Measurements from ENCODE around the gene HRAS. TPM values are rescaled to one million over a fixed set of nuclear protein-coding genes. Genes with fewer than 3 reads are reported as not detected.

The HRAS gene
- total and polyA plus RNA-seq, 8 donors: 10.4 to 130 (median 21.7) TPM

- H3K4me1 ChIP-seq: peaks cover 0 to 8% (median 7%) of the 10 kb centered on the region in 3 donors
- no peak overlapping the region for H3K27ac ChIP-seq
- DNase-seq: peak in 2 of 6 donors; percentile 26 to 58
- intact Hi-C loops (cut with DNase I): loop anchor here in 1 of 3 donors (10.0 kb wide), 1 partner anchor 174 kb away; no protein-coding TSS in a partner anchor
- 75 to 88% methylated on average over 5 of the region's 5 CpGs for WGBS, 2 donors
- TF ChIP-seq, protein P1, sequence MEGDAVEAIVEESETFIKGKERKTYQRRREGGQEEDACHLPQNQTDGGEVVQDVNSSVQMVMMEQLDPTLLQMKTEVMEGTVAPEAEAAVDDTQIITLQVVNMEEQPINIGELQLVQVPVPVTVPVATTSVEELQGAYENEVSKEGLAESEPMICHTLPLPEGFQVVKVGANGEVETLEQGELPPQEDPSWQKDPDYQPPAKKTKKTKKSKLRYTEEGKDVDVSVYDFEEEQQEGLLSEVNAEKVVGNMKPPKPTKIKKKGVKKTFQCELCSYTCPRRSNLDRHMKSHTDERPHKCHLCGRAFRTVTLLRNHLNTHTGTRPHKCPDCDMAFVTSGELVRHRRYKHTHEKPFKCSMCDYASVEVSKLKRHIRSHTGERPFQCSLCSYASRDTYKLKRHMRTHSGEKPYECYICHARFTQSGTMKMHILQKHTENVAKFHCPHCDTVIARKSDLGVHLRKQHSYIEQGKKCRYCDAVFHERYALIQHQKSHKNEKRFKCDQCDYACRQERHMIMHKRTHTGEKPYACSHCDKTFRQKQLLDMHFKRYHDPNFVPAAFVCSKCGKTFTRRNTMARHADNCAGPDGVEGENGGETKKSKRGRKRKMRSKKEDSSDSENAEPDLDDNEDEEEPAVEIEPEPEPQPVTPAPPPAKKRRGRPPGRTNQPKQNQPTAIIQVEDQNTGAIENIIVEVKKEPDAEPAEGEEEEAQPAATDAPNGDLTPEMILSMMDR (IDR thresholded peaks at IDR 0.05): no peak
- no peak for FAIRE-seq
- no peaks in the 10 kb centered on the region for H3K9me3 ChIP-seq
- no peaks in the 10 kb centered on the region for H3K36me3 ChIP-seq
- ATAC-seq: no peak
- no peak overlapping the region for H3K4me3 ChIP-seq
- H3K27me3 ChIP-seq: no peaks in the 10 kb centered on the region
Measured at GRCh38 chr11:550746-551085, 15.3 kb upstream of the HRAS start.

DNA sequence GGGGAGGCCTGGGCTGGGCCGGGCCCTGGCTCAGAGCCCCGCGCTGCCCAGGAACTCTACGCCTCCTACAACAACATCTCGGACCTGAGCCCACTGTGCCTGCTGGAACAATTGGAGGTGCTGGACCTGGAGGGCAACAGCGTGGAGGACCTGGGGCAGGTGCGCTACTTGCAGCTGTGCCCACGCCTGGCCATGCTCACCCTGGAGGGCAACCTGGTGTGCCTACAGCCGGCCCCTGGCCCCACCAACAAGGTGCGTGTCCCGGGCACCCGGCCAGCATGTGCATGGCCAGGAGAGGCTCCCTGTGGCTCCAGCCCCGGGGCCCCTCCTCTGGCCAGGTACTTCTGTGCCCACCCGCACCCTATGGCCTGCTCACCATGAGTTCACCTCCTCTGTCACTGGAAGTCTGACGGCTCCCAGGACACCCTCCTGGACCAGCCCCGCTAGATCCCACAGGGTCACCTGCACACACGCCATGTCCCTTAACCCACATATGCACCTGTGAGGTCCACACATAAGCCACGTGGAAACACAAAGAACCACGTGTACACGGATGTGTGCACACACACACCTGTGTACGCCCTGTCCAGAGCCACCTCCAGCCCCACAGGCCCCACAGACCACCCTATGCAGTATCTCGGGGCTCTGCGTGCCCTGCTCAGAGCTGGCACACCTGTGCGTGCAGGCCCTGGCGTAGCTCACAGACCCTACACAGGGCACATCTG, 14.8 kb upstream of the HRAS start:
- H3K9me3 ChIP-seq: no peaks in the 10 kb centered on the region

DNA sequence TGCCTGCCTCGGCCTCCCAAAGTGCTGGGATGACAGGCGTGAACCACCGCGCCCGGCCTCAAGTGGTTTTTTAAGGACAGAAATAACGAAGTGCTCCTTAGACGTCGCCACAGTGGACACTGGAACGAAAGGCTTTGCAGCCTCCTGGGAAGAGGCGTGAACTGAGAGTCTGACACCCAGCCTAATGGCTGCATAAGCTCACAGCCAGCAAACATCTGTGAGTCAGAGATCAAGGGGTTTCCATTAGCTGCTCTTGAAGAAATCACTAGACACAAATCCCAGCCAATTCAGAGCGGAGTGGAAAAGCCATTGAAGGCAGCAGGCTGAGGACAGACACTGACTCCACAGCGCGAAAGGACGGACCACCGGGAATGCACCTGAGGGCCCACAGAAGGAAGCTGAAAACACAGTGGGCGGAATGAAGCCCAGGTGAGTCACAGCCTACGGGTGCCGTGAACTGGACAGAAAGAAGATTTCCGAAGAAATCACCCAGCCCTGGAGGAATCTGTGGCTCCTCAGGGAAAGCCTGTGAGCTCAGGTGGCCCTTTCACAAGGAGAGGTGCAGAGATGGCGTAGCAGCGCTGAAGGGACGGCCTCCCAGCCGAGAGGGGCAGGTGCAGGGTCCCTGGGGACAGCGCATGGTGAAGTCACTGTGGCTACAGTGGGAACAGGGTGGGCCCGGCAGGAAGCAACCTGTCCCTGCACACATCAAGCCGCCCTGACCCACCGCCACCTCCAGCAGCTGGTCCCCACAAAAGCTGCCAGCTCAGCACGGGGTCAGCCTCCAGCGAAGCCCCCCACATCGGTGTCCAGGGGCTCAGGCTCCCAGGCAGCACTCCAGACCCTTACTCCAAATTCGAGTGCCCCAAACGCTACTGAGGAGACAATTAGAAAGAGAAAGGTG, 13.6 kb upstream of the HRAS start:
- TF ChIP-seq, protein P1 (IDR thresholded peaks at IDR 0.05): no peak
- H3K27ac ChIP-seq: no peak overlapping the region
- no peaks in the 10 kb centered on the region for H3K27me3 ChIP-seq
- FAIRE-seq (no peak), DNase-seq (peak in 1 of 6 donors; percentile 68), ATAC-seq (no peak)
- H3K4me1 ChIP-seq: peaks cover 0 to 2% (median 0%) of the 10 kb centered on the region in 3 donors
- intact Hi-C loops (cut with DNase I): no loop called here
- no peak overlapping the region for H3K4me3 ChIP-seq
- H3K9me3 ChIP-seq: no peaks in the 10 kb centered on the region
- no peaks in the 10 kb centered on the region for H3K36me3 ChIP-seq
- WGBS, 2 donors: 85 to 90% methylated on average over 32 of the region's 32 CpGs

More for the DNA sequence above, 14.8 kb upstream of the HRAS start:
- no peak for FAIRE-seq
- TF ChIP-seq, protein P1 (IDR thresholded peaks at IDR 0.05): no peak
- DNase-seq: peak in 2 of 6 donors; percentile 40 to 77
- 88 to 90% methylated on average over 25 of the region's 25 CpGs for WGBS, 2 donors
- intact Hi-C loops (cut with DNase I): loop anchor here in 1 of 3 donors (10.0 kb wide), 1 partner anchor 175 kb away; no protein-coding TSS in a partner anchor
- Histone ChIP-seq H3K36me3 (no peaks in the 10 kb centered on the region), H3K4me1 (peaks cover 0 to 8% (median 7%) of the 10 kb centered on the region in 3 donors), H3K4me3 (no peak overlapping the region), H3K27me3 (no peaks in the 10 kb centered on the region), H3K27ac (no peak overlapping the region)
- ATAC-seq: no peak

GRCh38 chr11:545171-545570, 9.8 kb upstream of the HRAS start:
- Histone ChIP-seq H3K36me3 (no peaks in the 10 kb centered on the region), H3K9me3 (no peaks in the 10 kb centered on the region), H3K27ac (no peak overlapping the region), H3K27me3 (no peaks in the 10 kb centered on the region), H3K4me1 (no peaks in the 10 kb centered on the region), H3K4me3 (no peak overlapping the region)
- TF ChIP-seq, protein P1 (IDR thresholded peaks at IDR 0.05): no peak
- FAIRE-seq (no peak), ATAC-seq (no peak), DNase-seq (peak in 1 of 6 donors; percentile 67)
- intact Hi-C loops (cut with DNase I): no loop called here
- WGBS, 2 donors: 86 to 93% methylated on average over 11 of the region's 11 CpGs

Data from pancreas (tissue), 10 donors.